ENCODE results near the gene GALNT17. TPM values are rescaled to one million over a fixed set of nuclear protein-coding genes. Genes with fewer than 3 reads are reported as not detected.

Gene GALNT17
- polyA plus RNA-seq, 2 of the 4 experiments (the other 2 are of a cell fraction): not detected

GRCh38 chr7:71308096-71308495 is 176.2 kb downstream of the GALNT17 start:
- Histone ChIP-seq H3K4me3 (no peak overlapping the region), H3K4me1 (no peaks in the 10 kb centered on the region), H3K9me3 (no peaks in the 10 kb centered on the region), H3K27ac (no peak overlapping the region), H3K4me2 (no peak overlapping the region)
- ChIA-PET CTCF (interaction anchor here (0.9 kb wide), 1 partner anchor 7 kb away, joined by 3 read pairs; no protein-coding TSS in a partner anchor), POLR2A (no interaction called here)
- FAIRE-seq: no peak
- no peak for DNase-seq (ENCODE audit: low read depth in 1 of 2, low spot score in 1 of 2)
- no peak for ATAC-seq
- TF ChIP-seq USF2 (IDR thresholded peaks at IDR 0.05): no peak
- no peak for TF ChIP-seq ZNF302 (CRISPR knock-in tag; IDR thresholded peaks at IDR 0.05)
- WGBS (ENCODE audit: missing lambda C conversion rate): 2% methylated on average over 6 of the region's 6 CpGs

- Histone ChIP-seq H3K4me1 (no peaks in the 10 kb centered on the region), H3K4me2 (no peak overlapping the region), H3K4me3 (no peak overlapping the region), H3K9me3 (no peaks in the 10 kb centered on the region), H3K27ac (no peak overlapping the region)
- ChIA-PET POLR2A (no interaction called here), CTCF (interaction anchor here (0.8 kb wide), 1 partner anchor 11 kb away, joined by 3 read pairs; no protein-coding TSS in a partner anchor)
- ATAC-seq: no peak
- 0% methylated on average over 2 of the region's 2 CpGs for WGBS (ENCODE audit: missing lambda C conversion rate)
- TF ChIP-seq HOXA7 (CRISPR knock-in tag; IDR thresholded peaks at IDR 0.05) (no peak), HMGXB4 (CRISPR knock-in tag; IDR thresholded peaks at IDR 0.05; ENCODE audit: borderline replicate concordance) (no peak), RFX5 (IDR thresholded peaks at IDR 0.05) (no peak), ZNF302 (CRISPR knock-in tag; IDR thresholded peaks at IDR 0.05) (no peak), HOXB13 (CRISPR knock-in tag; IDR thresholded peaks at IDR 0.05; ENCODE audit: low read depth) (no peak), BHLHE40 (IDR thresholded peaks at IDR 0.05; ENCODE audit: low read depth, low read length) (no peak), BCL3 (IDR thresholded peaks at IDR 0.05) (no peak), CHD4 (IDR thresholded peaks at IDR 0.05; ENCODE audit: borderline replicate concordance) (no peak), USF2 (IDR thresholded peaks at IDR 0.05) (no peak), HDAC2 (IDR thresholded peaks at IDR 0.05) (no peak), SMC3 (IDR thresholded peaks at IDR 0.05) (no peak), RAD21 (conservative IDR thresholded peaks at IDR 0.05 in 1 of 2, IDR thresholded peaks at IDR 0.05 in 1 of 2) (no peak), POLR2AphosphoS2 (conservative IDR thresholded peaks at IDR 0.05; ENCODE audit: low read length) (no peak), CBX8 (IDR thresholded peaks at IDR 0.05) (no peak), MAZ (IDR thresholded peaks at IDR 0.05; ENCODE audit: borderline replicate concordance, low read depth, low read length) (no peak), MAX (IDR thresholded peaks at IDR 0.05) (no peak), HES2 (IDR thresholded peaks at IDR 0.05) (no peak), KDM1A (IDR thresholded peaks at IDR 0.05; ENCODE audit: low read depth) (no peak), RARB (CRISPR knock-in tag; IDR thresholded peaks at IDR 0.05) (no peak)
- no peak for DNase-seq (ENCODE audit: low read depth in 1 of 2, low spot score in 1 of 2)
- FAIRE-seq: no peak
Measured at GRCh38 chr7:71311576-71311975, 179.6 kb downstream of the GALNT17 start.
